NCI-H2029 treated with DMSO at 0.1 percent for 48 hours (cell line): ENCODE data around the gene POSTN.
"Not testable (repeated sequence)": the region's sequence is repeated elsewhere in the genome, so short reads cannot be mapped to it uniquely, and the experiment has no call there.

Experiments used
- DNase-seq: peaks from one replicate; lab custom pipeline; 2025; lab: John Stamatoyannopoulos, UW

The POSTN gene

GRCh38 chr13:37597477-37598025, 1.0 kb downstream of the POSTN start:
- no peak for DNase-seq

- no peak for DNase-seq
Observed at GRCh38 chr13:37596805-37597204, 1.8 kb downstream of the POSTN start.

- DNase-seq = no peak
Observed at GRCh38 chr13:37595162-37595561, 3.4 kb downstream of the POSTN start.

DNA sequence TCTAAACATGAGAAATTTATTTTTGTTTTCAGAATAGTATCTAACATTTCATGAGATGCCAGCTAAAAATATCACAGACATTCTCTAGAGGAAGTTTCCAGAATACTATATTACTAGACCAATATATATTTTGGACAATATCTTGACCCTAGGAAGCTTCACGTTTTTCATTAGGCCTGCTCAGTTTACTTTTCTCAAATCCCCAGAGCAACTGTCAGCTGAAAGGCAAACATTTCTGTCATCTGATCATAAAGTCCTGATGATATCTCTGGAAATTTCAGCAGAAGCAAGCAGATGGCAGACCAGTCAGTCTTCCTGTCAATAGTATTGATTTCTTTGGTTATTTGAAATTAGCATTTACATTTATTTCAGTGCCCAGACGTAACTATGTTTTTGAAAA, 4.0 kb downstream of the POSTN start:
- no peak for DNase-seq

- DNase-seq = not testable (repeated sequence)
Observed at GRCh38 chr13:37589381-37589780, 9.2 kb downstream of the POSTN start.

GRCh38 chr13:37587236-37587635, 11.3 kb downstream of the POSTN start:
- no peak for DNase-seq

DNA sequence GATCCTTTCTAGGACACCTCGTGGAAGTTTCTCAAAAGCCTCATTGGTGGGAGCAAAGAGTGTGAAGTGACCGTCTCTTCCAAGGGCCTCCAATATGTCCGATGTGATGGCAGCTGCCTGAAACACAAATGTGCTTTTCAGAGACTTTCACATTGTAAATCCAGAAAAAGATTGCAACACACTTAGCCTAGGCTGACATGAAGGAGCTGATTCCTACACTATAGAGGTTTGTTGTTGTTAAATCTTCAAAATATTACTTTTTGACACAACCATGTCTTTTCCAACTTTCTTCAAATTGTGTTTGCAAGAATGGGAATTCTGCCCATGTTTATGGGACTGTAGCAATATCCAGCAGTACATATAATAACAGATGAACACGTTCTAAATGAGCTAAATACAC, 12.4 kb downstream of the POSTN start:
- no peak for DNase-seq

GRCh38 chr13:37585541-37585940, 13.0 kb downstream of the POSTN start:
- no peak for DNase-seq

- DNase-seq = no peak
Observed at GRCh38 chr13:37576601-37577000, 22.0 kb downstream of the POSTN start.

DNA sequence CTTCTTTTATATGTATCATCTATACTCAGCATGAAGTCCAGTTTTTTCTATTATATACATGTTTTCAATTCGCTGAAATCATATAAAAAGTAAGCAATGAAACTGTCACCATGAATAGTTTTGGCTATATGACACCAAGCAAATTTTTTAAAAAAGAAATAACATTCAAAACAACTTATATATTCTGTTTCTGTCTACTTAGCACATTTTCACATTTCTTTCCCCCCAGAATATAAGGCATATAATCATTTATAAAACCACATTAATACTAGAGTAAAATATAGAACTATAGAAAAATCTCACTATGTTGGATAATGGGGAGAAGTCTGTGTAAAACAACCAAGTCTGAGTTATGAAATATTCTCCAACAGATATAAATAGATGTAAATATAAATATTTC, 33.1 kb downstream of the POSTN start:
- no peak for DNase-seq

GRCh38 chr13:37561031-37561430, 37.5 kb downstream of the POSTN start:
- DNase-seq = no peak

DNA sequence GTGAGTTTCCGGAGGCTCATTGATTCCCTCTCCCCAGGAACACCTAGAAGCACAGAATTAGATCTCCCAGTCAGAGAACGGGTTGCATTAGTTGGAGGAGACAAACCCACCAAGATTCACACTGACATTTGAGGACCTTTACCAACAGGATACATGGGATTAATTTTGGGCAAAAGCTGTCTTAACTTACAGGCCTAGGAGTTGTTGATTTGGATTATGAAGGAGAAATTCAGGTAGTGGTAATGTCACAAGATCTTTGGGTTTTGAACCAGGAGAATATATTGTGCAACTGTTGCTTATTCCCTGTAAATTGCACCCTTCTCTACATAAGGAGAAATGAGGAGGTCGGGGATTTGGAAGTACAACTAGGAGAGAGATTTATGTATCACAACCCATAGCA, 38.0 kb downstream of the POSTN start:
- no peak for DNase-seq

GRCh38 chr13:37558766-37559165, 39.8 kb downstream of the POSTN start:
- not testable (repeated sequence) for DNase-seq

- no peak for DNase-seq
Observed at GRCh38 chr13:37546087-37546486, 52.5 kb downstream of the POSTN start.

DNA sequence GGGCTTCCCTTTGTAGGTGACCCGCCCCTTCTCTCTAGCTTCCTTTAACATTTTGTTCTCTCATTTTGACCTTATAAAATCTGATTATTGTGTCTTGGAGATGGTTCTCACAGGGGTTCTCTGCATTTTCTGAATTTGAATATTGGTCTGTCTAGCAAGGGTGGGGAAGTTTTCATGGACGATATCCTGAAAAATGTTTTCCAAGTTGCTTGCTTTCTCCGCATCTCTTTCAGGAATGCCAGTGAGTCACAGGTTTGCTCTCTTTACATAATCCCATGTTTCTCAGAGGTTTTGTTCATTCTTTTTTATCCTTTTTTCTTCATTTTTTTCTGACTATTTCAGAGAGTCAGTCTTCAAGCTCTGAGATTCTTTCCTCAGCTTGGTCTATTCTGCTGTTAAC, 53.6 kb downstream of the POSTN start:
- no peak for DNase-seq

GRCh38 chr13:37539976-37540605, 58.5 kb downstream of the POSTN start:
- DNase-seq = no peak

DNA sequence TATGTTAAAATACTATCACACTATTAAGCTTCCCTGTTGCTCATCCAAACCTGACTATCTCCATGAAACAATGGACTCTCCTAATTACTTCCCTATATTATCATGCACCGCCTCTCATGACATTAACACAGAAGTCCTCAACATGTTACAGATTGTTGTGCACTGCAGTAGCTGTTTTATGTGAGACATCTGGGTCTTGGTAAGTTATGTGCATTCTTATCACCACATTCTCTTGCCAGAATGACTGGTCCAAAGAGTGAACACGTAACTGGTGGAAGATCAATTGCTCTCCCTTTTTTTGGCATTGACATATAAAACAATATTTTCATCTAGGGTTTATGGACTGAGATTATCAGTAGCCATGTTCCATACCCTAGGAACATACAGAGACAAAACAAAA, 59.4 kb downstream of the POSTN start:
- DNase-seq = no peak

DNA sequence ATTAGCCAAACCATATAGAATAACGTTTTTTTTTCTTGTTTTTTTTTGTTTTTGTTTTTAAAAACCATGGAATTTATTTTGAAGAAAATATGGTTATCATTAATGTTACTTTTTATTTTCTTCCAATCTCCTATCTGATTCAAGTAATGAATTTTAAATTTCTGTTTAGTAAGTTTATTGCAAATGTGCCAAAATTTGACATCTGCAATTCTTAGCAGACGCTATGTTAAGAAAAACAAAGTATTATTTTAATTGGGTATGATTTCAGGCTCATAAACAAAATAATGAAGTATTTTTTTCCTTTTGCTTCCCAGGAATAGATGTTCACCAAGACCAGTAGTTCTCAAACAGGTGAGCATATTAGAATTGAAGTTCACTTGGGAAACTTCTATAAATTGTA, 63.1 kb downstream of the POSTN start:
- no peak for DNase-seq

DNA sequence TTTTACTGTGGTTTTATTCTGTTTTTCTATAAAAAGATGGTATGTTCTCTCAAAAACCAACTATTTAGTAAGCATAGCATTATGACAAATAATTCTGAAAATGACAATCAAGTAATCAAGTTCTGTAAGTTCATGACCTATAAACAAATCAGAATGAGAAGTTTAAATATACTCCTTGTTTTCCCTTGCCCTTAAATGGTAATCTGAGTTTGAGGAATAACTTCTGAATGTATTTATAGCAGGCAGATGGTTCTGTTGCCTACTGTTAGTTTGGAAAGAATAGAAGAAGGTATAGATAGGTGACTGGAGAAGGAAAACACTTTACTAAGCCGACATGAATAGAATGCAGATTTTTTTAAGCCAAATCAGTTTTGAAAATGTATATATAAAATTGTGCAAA, 63.9 kb downstream of the POSTN start:
- no peak for DNase-seq

DNA sequence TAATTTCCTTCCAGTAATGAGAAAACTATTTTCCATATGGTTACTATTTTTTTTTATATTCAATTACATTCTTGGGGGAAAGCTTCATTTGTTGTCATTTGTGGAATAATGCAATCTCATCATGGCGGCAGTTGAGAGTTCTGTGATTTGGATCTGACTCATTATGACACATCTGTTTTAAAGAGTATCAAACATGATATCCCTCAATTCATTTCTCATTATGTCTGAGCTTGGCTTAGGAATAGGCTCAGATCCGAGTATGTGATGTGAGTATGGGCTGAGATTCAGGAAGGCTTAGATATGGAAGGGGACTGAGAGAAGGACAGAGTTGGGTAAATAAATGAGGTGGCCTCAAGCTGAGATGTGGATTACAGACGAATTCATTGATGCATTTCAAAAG, 64.4 kb downstream of the POSTN start:
- no peak for DNase-seq

DNA sequence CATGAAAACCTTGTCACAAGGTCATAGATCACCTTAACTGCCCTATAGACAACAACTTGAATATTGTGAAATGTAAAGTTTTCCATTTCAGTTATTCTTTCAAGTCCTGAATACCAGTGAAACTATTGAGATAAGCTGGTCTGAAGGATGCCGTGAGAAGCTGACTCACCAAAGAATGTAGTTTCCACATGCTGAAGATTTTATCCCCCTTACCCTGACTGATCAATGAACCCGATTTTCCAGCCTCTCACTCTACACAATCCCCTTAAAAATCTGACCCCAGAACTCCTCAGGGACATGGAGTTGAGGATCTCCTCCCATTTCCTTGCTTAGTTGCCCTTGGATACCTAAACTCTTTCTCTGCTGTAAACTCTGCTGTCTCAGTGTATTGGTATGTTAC, 67.5 kb downstream of the POSTN start:
- DNase-seq = no peak

DNA sequence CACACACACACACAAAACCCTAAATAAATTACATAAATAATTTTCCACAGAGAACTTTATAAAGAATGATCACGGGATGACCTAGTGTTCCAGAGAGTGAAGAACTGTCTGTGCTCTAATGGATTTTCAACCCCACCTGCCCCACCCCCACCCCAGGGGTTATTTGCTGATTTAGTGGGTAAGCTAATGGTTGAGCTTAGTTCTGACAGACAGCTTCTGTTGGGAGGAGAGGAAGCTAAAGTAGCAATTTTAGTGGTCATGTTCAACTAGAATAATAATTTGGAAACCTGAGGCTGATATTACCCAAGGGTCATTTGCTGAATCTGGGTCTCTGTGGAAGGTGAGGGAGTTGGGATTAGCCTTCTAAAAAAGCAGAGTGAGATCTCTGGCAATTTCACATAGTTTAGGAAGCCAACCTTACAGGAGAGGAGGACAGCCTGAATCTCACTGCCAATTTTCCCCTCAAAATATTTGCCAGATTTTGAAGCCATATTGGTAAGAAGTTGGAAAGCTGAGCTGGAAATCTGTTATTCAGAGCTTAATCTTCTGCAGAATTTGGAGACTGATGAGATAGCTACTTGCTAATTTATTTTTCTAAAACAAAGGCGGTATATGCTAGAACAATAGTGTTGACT, 68.7 kb downstream of the POSTN start:
- DNase-seq = no peak

GRCh38 chr13:37526710-37527473, 71.7 kb downstream of the POSTN start:
- no peak for DNase-seq
